NOMO-1 treated with dmso at 0.1 percent for 144 hours (cell line): ENCODE data around the gene SCGB3A2.

Source experiments
- DNase-seq: peaks from one replicate; lab custom pipeline; 2025; ENCODE audit not compliant: unreplicated experiment; lab: John Stamatoyannopoulos, UW

The SCGB3A2 gene

DNA sequence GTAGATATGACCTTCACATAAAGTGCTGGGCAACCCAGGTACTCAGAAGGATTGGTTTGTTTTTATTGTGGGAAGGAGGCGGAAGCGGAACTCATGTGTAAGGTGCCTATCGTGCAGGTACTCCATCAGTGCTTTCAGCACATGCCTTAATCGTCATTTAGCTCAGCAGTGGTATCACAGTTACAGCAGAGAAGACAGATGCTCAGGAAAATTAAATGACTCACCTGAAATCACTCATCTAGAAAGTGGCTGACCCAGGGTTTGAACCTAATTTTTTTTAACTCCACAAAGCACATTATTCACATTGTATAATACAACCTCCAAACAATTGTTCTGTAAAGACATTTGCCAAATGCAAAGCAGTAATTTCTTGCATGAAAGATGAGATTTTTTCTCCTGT lies 25.6 kb downstream of the SCGB3A2 start:
- no peak for DNase-seq

DNA sequence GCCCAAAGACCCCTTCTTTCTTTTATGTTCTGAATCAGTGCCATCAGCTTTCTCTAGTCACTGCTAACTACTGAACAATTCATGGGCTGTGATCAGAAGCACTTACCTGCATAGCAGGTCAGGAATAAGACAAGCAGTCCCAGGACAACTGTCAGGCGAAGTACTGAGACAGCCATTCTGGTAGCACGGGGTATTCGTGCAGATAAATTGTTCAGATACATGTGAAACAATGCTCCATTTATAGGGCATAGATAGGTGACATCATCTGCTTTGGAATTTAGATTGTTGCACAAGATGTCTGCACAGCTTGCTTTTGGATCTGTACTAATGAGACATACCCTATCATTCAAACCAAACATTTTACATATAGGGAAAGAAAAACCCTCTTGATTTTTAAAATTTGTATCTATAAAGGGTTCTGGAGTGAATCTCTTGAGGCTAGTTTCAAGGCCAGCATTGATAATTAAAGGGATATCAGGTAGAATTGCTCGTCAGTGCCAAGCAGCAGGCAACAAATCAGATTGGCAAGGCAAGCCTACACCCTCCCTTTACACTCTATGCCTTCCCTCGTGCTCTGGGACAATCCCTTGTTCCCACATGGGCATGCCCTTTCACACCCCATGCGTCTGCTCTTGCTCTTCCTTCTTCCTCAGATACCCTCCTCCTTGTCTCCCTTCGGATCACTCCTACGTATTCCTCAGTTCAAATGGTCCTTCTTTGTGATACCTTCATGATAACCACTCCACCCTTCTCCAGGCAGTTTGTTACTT lies 28.0 kb downstream of the SCGB3A2 start, which contains the start of gene C5orf46:
TSS of gene C5orf46 (minus strand) at position 213 of the 770 bp plus-strand sequence. CDS start at position 176, 37 bp downstream.
- no peak for DNase-seq

- no peak for DNase-seq
These were observed 32.9 kb downstream of the SCGB3A2 start for GRCh38 chr5:147911427-147911826.

DNA sequence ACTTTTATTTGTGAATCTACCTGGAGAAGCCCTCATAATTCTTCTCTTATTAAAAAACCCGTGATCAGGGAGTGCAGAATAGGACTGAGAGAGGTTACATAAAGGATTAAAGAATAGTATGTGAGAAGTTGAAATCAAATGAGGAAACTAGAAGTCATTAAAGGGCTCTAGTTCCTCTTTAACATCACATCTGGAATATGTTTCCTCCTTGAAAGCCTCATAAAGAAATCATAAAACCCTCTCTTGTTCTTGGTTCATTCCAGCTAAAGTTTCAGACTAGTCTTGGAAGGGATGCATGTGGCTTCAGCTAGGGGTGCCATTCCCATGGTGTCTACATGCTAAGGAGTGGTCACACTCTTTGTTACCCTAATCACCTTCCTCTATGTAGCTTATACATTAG lies 33.5 kb downstream of the SCGB3A2 start:
- peak; percentile 38 for DNase-seq

DNA sequence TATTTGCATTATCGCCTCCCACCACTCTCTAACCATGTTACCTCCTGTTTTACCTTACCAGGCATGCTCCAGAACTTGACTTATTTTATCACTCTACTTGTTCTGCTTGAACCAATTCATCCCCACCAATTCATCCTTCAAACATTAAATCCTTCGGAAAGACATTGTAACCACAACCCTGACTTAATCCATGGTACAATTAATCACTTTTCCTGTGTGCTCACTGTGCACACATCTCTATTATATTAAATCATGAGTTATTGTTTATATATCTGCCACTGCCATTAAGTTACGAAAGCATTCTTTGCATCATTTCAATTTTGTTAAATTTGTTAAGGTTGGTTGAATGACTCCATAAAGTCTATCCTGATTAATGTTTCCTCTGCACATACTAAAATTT lies 35.3 kb downstream of the SCGB3A2 start:
- no peak for DNase-seq

DNA sequence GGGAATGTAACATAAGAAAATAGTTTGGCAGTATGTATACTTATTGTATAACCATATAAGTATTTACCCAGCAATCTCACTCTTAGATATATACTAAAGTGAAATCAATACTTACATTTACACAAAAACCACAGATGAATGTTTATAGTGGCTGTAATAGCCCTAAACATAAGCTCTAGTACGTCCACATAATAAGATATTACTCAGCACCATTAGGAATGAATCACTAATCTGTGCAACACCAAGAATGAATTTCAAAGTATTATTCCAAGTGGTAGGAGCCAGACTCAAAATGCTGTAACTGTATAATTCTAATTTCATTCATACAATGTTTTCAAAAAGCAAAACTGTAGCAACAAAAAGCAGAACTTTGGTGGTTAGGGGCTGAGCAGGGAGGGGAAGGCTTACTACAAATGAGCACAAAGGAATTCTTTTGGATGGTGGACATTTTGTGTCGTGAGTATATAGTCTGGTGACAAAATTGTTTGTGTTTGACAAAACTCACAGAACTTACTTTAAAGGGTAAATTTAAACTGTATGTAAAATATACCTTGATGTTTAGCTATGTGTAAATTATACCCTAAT lies 39.7 kb downstream of the SCGB3A2 start:
- DNase-seq, result no peak

DNA sequence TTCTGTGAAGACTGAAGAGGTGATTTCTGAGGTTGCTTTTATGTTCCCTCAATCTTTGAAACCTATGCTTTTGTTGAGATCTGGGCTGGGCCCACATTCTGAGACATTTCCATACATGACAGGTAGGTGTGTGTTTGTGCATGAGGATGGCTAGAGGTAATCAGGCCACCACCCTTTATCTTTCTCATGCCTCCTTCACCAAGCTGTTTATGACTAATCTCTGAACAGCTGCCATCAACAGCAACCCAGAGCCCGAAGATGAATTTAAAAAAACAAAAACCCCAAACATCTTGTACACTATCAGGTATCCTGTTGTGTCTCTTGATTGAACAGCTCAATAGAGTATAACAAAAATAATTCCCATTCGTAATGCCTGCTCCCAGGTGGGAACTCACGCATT lies 40.4 kb downstream of the SCGB3A2 start:
- DNase-seq, result no peak

DNA sequence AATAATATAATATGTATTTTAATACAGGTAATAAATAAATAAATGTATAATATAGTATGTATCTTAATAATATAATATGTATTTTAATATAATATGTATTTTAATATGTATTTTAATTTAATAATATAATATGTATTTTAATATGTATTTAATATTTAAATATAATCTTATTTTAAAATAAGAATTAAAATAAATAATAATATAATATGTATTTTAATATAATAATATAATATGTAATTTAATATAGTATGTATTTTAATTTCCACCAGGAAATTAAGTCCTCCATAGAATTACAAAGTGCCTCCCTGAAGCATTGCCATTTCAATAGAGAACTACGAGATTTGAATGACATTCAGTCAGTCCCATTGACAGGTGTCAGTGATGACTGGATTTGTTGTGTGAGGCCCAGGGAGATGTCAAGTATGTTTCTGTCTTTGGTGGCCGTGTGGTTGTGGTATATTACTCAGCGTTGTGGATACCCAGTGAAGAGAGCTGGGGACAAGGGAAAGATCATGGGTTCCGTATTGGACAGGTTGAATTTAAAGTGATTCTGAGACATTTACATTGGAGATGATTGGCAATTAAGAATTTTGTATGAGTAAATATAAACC lies 42.0 kb downstream of the SCGB3A2 start:
- no peak for DNase-seq

- DNase-seq, result peak; percentile 24
These were observed 42.6 kb downstream of the SCGB3A2 start for GRCh38 chr5:147921136-147921535.

- DNase-seq, result no peak
These were observed 46.5 kb downstream of the SCGB3A2 start for GRCh38 chr5:147925020-147925419.

GRCh38 chr5:147927901-147928300 lies 49.4 kb downstream of the SCGB3A2 start:
- peak; percentile 8 for DNase-seq

GRCh38 chr5:147930769-147931168 lies 52.3 kb downstream of the SCGB3A2 start:
- peak; percentile 57 for DNase-seq
